H54 (cell line): Measurements from ENCODE around the gene NKX6-2.
"Not testable (repeated sequence)": the region's sequence is repeated elsewhere in the genome, so short reads cannot be mapped to it uniquely, and the experiment has no call there.

Experiments used
- DNase-seq: peaks from one replicate; pipeline ENCODE4 v3.0.0; 2011; ENCODE audit warnings: low spot score, mixed read lengths; ENCODE audit not compliant: insufficient read length
- FAIRE-seq: peaks from 3 replicates; lab custom pipeline; 2011; peaks lifted over from hg19 to GRCh38; lab: Jason Lieb, UNC
- POLR2A ChIP-seq: IDR thresholded peaks from 2 replicates; pipeline ENCODE4 v1.6.1; 2011; ENCODE audit warnings: low read depth, mild to moderate bottlenecking, low read length

Gene NKX6-2

DNA sequence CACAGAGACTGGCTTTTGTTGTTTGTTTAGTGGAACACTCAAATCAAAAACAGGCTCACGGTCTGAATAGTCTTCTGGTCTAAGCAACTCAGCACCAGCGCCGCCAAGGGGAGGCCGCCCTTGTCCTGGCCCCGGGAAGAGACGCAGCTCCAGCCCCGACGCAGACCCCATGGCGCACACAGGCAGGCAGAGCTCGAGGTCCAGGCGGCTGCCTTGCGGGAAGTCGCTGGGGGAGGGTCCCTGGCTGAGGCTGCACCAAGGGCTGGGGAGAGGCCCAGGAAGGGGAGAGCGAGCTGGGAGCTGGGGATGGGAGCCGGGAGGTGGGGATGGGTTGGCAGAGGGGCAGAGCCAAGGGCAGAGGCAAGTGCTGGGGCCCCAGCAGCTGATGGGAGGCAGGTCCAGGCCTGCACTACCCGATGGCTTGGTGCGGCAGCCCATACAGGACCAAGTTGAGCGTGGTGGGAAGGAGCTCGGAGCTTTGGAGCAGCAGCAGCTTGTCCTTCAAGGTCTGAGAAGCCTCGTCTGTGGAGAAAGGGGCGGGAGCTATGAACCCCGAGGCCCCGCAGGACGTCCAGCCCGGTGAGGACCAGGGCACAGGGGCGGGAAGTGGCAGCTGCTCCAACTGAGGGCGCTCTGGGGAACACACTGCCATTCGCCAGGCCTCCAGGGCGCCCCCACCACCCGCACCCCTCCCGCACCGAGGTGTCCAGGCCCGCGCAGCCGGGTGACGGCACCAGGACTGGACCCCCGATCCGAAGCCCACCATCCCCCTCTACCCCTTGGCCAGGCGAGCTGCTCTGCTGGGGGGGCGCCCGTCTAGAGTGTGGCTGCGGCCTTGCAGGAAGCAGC lies 22.7 kb upstream of the NKX6-2 start:
- no peak for TF ChIP-seq POLR2A
- FAIRE-seq (no peak), DNase-seq (no peak)

DNA sequence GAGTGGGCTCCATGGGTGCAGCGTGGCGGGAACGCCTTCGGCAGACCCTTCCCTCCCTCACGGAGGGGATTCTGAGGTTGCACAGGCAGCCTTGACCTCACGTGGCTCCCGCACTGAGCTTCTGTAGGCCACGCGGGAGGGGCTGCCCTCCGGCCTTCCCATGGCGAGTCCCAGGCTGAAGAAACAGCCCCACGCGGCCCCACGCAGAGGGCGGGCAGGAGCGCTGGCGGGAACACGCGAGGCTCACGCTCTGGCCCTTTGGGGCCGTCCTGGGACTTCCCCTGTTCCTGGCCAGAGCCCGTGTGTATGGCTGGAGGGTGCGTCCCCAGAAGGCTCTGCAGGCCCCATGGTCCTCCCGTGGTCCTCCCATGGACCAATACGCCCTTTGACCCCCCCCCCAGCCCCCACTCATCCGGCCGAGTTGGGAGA lies 21.7 kb upstream of the NKX6-2 start:
- no peak for TF ChIP-seq POLR2A
- FAIRE-seq (no peak), DNase-seq (no peak)

DNA sequence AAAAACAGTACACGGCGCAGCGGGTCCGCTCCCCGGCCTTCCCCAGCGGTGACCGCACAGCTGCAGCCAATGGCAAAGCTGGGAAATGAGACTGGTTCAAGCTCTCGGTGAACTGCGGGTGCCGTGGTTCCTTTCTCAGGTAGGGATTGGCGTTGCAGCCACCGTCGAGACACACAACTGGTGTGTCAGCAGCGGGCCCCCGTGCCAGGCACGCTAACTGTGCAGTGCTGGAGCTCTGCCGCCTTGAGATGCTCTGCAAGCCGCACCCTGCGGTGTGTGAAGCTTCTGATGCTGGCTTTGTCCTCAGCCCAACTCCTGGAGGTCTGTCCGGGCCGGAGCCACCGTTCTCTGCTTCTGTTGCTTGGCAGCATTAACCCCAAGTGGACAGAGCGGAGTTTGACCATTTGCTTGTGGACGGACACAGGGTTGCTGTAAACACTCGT lies 20.6 kb upstream of the NKX6-2 start:
- no peak for DNase-seq
- no peak for TF ChIP-seq POLR2A
- FAIRE-seq: no peak

GRCh38 chr10:132806110-132806509 lies 20.2 kb upstream of the NKX6-2 start:
- TF ChIP-seq POLR2A: no peak
- no peak for DNase-seq
- no peak for FAIRE-seq

GRCh38 chr10:132805599-132805998 lies 19.7 kb upstream of the NKX6-2 start:
- no peak for FAIRE-seq
- TF ChIP-seq POLR2A: no peak
- no peak for DNase-seq

DNA sequence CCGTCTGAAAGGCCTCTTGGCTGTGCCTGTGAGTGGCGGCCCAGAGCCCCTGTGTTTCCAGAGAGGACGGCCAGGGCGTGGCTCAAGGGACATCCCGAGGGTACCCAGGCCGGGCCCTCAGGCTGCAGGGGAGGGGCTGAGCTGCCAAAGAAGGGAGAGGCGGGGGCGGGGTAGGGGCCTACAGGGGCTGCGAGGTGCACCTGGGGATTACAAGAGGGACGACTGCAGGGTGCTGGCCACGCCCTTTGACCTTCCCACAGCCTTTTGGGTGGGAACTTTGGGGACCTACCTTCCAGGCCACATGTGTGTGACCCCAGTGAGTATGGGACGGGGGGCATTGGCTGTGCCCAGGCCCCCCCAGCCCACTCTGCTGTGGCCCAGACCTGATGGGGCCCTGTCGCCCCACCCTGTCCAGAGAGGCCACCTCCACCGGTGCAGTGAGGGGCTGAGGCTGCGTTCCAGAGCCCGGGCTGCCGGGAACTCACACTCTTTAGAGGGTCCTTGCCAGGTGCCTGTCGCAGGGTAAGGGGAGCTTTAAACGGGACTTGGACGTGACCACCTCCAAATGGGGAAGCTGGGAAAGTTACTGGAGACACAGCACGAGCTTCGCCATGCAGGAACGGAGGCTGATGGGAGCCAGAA lies 19.0 kb upstream of the NKX6-2 start:
- DNase-seq (no peak), FAIRE-seq (no peak)
- TF ChIP-seq POLR2A: no peak

DNA sequence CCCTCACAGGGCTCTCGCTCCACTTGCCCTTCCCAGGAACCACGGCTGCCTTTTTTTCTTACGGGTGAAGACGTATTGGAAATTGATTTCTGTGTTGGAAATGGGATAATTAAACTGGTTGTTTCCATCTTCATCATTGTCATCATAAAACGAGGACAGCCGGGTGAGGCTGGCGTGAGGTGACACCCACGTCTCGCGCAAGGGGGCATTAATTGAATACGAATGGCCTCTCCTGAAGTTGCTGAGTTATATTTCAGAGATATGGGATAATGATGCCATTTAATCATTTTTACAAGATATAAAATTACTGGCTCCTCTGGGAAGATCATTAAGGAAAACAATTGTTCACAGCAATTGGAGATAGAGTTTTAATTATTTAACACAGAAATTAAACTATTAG lies 18.3 kb upstream of the NKX6-2 start:
- TF ChIP-seq POLR2A: no peak
- DNase-seq (no peak), FAIRE-seq (no peak)

DNA sequence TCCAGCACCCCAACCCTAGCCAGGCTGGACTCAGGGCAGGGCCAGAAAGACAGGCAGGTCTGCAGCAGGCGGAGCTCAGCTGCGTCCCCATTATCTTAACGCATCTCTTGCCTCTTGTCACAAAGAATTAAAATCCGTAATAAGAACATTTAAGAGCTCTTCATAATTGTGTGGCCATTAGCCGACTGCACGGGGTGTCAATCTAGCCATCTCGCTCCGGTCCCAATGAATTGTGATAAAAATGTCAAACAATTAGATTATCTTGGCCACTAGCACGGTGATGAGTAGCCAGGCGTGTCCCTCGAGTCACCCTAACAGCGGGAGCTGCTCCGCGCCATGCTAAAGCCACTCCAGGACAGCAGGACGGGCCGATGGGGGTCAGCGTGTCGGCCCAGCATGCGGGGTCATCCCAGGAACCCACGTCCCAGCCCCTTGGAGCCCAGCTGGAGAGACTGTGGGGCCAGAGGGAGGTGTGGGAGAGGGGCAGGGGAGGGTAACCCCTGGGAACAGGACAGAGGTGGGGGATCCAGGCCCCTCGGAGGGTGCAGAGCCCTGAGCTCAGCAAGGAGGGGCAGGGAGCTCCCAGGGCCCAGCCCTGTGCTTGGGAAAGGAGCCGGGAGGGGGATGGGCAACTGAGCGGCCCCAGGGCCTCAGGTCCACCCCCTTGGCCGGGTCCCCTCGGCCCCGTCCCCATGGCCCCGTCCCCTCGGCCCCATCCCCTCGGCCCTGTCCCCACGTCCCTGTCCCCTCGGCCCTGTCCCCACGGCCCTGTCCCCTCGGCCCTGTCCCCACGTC lies 17.7 kb upstream of the NKX6-2 start:
- DNase-seq (no peak), FAIRE-seq (no peak)
- no peak for TF ChIP-seq POLR2A

DNA sequence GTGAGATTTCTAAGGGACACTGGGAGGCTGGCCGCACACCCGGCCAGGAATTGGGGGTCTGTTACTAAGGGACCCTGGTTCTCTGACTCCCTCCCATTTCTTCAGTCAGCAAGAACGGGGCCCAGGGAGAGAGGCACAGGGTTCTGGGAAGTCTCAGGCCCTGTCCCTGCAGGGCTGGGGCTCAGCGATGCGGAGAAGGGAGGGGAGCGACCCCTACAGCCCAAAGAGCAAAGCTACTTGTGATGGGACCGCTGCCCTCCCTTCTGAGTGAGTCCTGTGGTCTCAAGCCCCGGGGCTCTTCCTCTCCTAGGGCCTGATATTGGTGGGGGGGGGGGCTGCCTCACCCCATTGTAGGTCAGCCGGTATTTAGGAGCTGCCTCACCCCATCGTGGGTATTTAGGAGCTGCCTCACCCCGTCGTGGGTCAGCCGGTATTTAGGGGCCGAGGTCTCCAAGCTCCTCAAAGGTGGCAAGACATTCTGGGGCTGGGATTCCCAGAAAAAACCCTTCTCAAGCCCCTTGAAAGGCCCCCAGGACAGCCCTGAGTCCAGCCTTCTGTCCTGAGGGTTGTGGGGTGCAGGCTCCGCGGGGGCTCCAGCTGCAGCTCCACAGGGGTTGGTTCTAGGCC lies 16.9 kb upstream of the NKX6-2 start:
- no peak for FAIRE-seq
- no peak for TF ChIP-seq POLR2A
- DNase-seq: no peak

DNA sequence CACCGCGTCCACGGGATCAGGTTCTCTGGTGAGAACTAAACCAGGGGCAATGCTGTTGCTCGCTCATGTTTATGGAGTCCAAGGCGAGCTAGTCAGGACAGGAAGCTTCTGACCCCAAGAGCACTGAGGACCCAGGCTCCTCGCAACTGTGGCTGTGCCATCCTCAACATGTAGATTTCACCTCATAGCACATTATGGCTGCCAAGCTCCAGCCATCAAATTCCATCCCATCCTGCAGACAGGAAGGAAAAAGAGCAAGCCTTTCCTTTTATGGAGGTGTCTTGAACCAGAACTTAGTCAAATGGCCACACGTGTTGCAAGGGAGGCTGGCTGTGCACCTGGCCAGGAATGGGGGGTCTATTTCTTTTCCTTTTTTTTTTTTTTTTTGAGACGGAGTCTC lies 16.1 kb upstream of the NKX6-2 start:
- no peak for FAIRE-seq
- no peak for TF ChIP-seq POLR2A
- DNase-seq: no peak

DNA sequence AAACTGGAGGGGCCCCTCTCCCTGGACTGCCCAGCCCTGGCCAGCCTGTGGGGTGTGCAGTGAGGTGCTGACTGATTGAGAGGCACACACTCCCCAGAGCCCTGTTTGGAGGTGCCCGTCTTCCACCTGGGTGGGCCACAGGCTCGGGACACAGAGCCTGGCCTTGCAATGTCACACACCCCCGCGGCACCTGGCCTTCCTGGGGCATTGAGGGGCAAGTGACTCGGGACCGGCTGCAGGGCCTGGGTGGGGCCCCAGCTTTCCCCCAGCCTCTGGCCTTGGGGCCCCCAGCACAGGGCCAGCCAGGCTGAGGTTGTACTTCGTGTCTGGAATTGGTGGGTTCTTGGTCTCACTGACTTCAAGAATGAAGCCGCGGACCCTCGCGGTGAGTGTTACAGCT lies 13.9 kb upstream of the NKX6-2 start:
- DNase-seq (no peak), FAIRE-seq (no peak)
- TF ChIP-seq POLR2A: no peak

- TF ChIP-seq POLR2A: no peak
- FAIRE-seq (no peak), DNase-seq (no peak)
Measured at GRCh38 chr10:132798876-132799275, 12.9 kb upstream of the NKX6-2 start.

DNA sequence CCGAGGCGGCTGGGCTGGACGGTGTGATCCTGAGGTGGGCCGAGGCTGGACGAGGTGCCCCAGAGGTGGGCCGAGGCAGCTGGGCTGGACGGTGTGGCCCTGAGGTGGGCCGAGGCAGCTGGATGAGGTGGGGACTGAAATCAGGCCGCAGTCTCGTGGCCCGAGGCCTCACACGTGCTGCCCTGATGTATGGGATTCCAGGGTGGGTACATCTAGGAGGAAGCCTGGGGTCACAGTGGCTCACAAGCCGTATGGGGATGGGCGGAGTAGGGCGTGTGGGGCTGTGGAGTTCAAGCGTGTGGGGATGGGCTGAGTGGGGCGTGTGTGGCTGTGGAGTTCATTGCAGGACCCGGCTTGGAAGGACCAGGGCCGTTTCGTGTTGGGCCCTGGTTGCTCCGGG lies 12.5 kb upstream of the NKX6-2 start:
- no peak for DNase-seq
- no peak for TF ChIP-seq POLR2A
- no peak for FAIRE-seq

DNA sequence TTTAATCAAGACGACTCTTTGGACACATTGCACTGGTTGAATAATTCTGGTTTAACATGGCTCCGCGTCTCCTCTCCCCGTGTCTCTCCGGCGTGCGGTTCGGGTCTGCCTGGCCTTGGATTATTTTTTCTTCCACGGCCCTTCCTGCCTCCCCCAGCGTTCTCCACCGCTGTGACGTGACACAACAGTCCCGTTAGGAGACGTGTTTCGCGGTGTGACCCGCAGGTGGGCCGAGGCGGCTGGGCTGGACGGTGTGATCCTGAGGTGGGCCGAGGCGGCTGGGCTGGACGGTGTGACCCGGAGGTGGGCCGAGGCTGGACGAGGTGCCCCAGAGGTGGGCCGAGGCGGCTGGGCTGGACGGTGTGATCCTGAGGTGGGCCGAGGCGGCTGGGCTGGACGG lies 12.0 kb upstream of the NKX6-2 start:
- FAIRE-seq, DNase-seq: not testable (repeated sequence)
